Activated CD8-positive, alpha-beta memory T cell treated with anti-CD3 and anti-CD28 coated beads, Interleukin-2, amount 10 ng/mL, durations not matched to agents 7 days and 5 days (primary cell): Measurements from ENCODE around the gene CNFN. TPM values are rescaled to one million over a fixed set of nuclear protein-coding genes. Genes with fewer than 3 reads are reported as not detected.

Experiments
- ATAC-seq: fragments of 150-1000 bp; cut with Tn5 transposase; one replicate; pipeline ENCODE4 v1.10.0; 2021; ENCODE audit warnings: moderate library complexity
- CTCF ChIA-PET: fragments of 350-600 bp; sonication (Branson Sonifier 250); formaldehyde crosslinking; loops from one replicate; lab custom pipeline; 2021; ENCODE audit warnings: antibody characterized with exemption; lab: Charles Lee
- DNase-seq: peaks from one replicate; pipeline ENCODE4 v3.0.0-alpha.2; 2020
- H3K27ac Mint-ChIP-seq: one replicate; pipeline ENCODE4 v1.8.0; 2021; ENCODE audit warnings: mild to moderate bottlenecking, mixed read lengths
- H3K27me3 Mint-ChIP-seq: one replicate; pipeline ENCODE4 v1.8.0; 2021; ENCODE audit warnings: mixed read lengths
- H3K36me3 Mint-ChIP-seq: one replicate; pipeline ENCODE4 v1.8.0; 2021; ENCODE audit warnings: mild to moderate bottlenecking, mixed read lengths
- H3K4me1 Mint-ChIP-seq: one replicate; pipeline ENCODE4 v1.8.0; 2021; ENCODE audit warnings: mixed read lengths
- H3K4me3 Mint-ChIP-seq: one replicate; pipeline ENCODE4 v1.8.0; 2021; ENCODE audit warnings: mild to moderate bottlenecking, moderate library complexity, mixed read lengths
- H3K9me3 Mint-ChIP-seq: one replicate; pipeline ENCODE4 v1.8.0; 2022; ENCODE audit warnings: low read depth, mixed read lengths
- total RNA-seq, 2 experiments: library from RNA; stranded (reverse); gene quantifications; one replicate each; pipeline ENCODE4 v1.2.3, GENCODE V29; 2021

The CNFN gene
- total RNA-seq, 2 experiments from 2014 or later = not detected

- no peak for ATAC-seq
- H3K9me3 Mint-ChIP-seq = no peaks in the 10 kb centered on the region
- CTCF ChIA-PET = interaction anchor here (1.5 to 1.8 kb wide), 2 partner anchors 14 to 18 kb away, joined by 4 to 6 read pairs; no protein-coding TSS in a partner anchor
- H3K36me3 Mint-ChIP-seq = peaks cover 21% of the 10 kb centered on the region
- DNase-seq = no peak
- H3K27me3 Mint-ChIP-seq = no peaks in the 10 kb centered on the region
- no peak overlapping the region for H3K27ac Mint-ChIP-seq
- peaks cover 11% of the 10 kb centered on the region for H3K4me1 Mint-ChIP-seq
- H3K4me3 Mint-ChIP-seq = no peak overlapping the region
Measured at GRCh38 chr19:42406111-42406510, 16.0 kb upstream of the CNFN start.

GRCh38 chr19:42403586-42403985 is 13.5 kb upstream of the CNFN start:
- ATAC-seq (no peak), DNase-seq (no peak)
- Mint-ChIP-seq H3K27ac (no peak overlapping the region), H3K4me1 (peaks cover 18% of the 10 kb centered on the region), H3K36me3 (peaks cover 21% of the 10 kb centered on the region), H3K9me3 (no peaks in the 10 kb centered on the region), H3K4me3 (no peak overlapping the region), H3K27me3 (no peaks in the 10 kb centered on the region)
- CTCF ChIA-PET = interaction anchor here (0.6 to 0.7 kb wide), 2 partner anchors 37 to 101 kb away, joined by 4 read pairs; partner anchors contain the start of gene PAFAH1B3

DNA sequence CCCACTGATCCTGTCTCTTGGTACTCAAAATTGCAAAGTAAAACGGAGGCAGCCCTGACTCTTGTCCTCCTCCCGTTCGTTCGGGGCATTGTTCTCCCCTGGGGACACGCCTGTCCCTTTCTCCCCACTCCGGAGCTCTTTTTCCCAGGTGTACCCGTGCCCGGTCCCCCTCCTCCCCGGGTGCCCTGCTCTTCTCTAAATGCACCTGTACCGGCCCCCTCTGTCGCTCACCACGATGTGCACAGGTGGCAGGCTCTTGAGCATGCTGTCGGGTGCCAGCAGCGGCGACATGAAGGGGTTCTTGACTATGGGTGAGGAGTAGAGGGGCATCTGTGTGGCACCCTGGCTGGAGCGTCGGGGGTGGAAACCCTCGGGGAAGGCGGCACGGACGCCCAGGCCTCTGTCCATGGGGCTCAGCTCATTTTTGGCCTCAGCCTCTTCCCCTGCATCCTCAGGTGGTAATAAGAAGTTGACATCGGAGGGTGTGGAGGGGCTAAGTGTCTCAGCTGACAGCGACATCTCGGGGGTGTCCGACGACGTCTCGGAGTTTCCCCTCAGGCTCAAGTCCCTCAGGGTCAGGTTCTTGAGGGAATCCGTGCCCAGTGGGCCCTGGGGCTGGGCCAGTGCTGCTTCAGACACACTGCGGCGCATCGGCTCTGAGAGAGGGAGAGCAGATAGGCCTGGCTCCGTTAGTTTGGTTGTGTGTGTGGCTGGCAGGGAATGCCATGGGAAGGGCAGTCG is 12.4 kb upstream of the CNFN start:
- peaks cover 19% of the 10 kb centered on the region for H3K36me3 Mint-ChIP-seq
- H3K9me3 Mint-ChIP-seq = no peaks in the 10 kb centered on the region
- no peak for DNase-seq
- H3K27me3 Mint-ChIP-seq = no peaks in the 10 kb centered on the region
- H3K4me1 Mint-ChIP-seq = peaks cover 24% of the 10 kb centered on the region
- no peak for ATAC-seq
- no peak overlapping the region for H3K4me3 Mint-ChIP-seq
- no peak overlapping the region for H3K27ac Mint-ChIP-seq
- CTCF ChIA-PET = interaction anchor here (1.0 to 5.9 kb wide), 6 partner anchors 17 to 294 kb away, joined by 3 to 29 read pairs (median 10); partner anchors contain the start of gene CEACAM1

- Mint-ChIP-seq H3K36me3 (peaks cover 19% of the 10 kb centered on the region), H3K27ac (peak overlapping the region; percentile 42), H3K4me1 (peaks cover 29% of the 10 kb centered on the region), H3K27me3 (no peaks in the 10 kb centered on the region), H3K4me3 (peak overlapping the region; percentile 65), H3K9me3 (no peaks in the 10 kb centered on the region)
- CTCF ChIA-PET = interaction anchor here (0.8 to 5.9 kb wide), 11 partner anchors 9 to 293 kb away, joined by 3 to 29 read pairs (median 6); partner anchors contain the start of gene CEACAM1
- ATAC-seq (peak; percentile 52), DNase-seq (peak; percentile 81)
Measured at GRCh38 chr19:42401365-42402303, 11.5 kb upstream of the CNFN start.

GRCh38 chr19:42400404-42400803 is 10.3 kb upstream of the CNFN start:
- H3K27ac Mint-ChIP-seq = peak overlapping the region; percentile 14

GRCh38 chr19:42397263-42398166 is 7.4 kb upstream of the CNFN start:
- Mint-ChIP-seq H3K4me1 (peaks cover 34% of the 10 kb centered on the region), H3K4me3 (peak overlapping the region; percentile 81), H3K27me3 (peaks cover 3% of the 10 kb centered on the region), H3K9me3 (no peaks in the 10 kb centered on the region), H3K36me3 (peaks cover 2% of the 10 kb centered on the region), H3K27ac (peak overlapping the region; percentile 90)
- DNase-seq (no peak), ATAC-seq (no peak)
- CTCF ChIA-PET = interaction anchor here (0.6 to 5.9 kb wide), 15 partner anchors 11 to 273 kb away, joined by 3 to 29 read pairs (median 4); partner anchors contain the start of gene CEACAM1

More at GRCh38 chr19:42400404-42400803, 10.3 kb upstream of the CNFN start:
- CTCF ChIA-PET = interaction anchor here (0.8 to 5.9 kb wide), 13 partner anchors 8 to 292 kb away, joined by 3 to 29 read pairs (median 5); no protein-coding TSS in a partner anchor
- ATAC-seq (no peak), DNase-seq (no peak)
- peaks cover 36% of the 10 kb centered on the region for H3K4me1 Mint-ChIP-seq
- H3K27me3 Mint-ChIP-seq = no peaks in the 10 kb centered on the region
- H3K9me3 Mint-ChIP-seq = no peaks in the 10 kb centered on the region
- no peak overlapping the region for H3K4me3 Mint-ChIP-seq
- H3K36me3 Mint-ChIP-seq = peaks cover 15% of the 10 kb centered on the region

DNA sequence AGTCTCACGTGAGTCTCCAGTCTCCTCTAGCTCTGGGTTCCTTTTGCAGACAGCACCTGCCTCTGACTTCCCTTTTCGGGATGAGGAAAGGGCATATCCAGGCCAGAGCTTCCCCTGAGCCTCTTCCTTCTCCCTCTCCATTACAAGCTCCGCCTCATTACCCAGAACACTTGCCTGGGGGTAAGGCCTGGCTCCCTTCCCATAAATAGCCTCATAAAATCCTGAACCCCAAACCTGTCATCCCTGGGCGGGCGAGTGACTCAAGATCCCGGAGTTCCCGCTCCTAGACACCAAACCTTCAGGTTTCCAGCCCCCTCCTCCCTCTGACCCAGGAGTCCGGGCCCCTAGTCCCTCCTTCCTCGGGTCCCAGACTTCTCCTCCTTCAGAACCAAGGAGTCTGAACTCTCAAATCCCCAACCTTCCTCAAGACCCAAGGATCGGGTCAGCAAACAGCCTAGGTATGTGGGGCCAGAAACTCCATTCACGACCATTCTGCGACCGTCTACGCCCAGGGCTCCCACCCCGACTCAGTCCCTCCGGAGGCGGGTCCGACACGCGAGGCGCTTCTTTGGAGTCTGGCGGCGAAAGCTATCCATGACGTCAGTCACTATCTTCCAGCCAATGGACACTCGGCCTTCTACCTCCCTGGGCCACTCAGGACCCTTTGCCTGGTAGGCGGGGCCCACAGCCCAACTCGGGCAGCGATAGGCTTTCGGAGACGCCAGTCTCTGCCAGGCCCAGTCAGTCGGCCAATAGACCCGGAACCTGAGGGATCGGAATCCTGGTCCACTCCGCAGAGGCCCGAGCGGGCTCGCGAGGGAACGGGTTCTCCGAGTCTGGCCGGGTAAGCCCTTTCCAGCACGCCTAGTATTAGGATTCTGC is 6.5 kb upstream of the CNFN start:
- CTCF ChIA-PET = interaction anchor here (0.6 to 5.9 kb wide), 16 partner anchors 10 to 272 kb away, joined by 3 to 29 read pairs (median 3); partner anchors contain the start of gene CEACAM1
- peaks cover 2% of the 10 kb centered on the region for H3K36me3 Mint-ChIP-seq
- H3K9me3 Mint-ChIP-seq = no peaks in the 10 kb centered on the region
- DNase-seq (peak; percentile 99), ATAC-seq (peak; percentile 99)
- peak overlapping the region; percentile 90 for H3K27ac Mint-ChIP-seq
- peaks cover 10% of the 10 kb centered on the region for H3K27me3 Mint-ChIP-seq
- peaks cover 29% of the 10 kb centered on the region for H3K4me1 Mint-ChIP-seq
- peak overlapping the region; percentile 81 for H3K4me3 Mint-ChIP-seq

DNA sequence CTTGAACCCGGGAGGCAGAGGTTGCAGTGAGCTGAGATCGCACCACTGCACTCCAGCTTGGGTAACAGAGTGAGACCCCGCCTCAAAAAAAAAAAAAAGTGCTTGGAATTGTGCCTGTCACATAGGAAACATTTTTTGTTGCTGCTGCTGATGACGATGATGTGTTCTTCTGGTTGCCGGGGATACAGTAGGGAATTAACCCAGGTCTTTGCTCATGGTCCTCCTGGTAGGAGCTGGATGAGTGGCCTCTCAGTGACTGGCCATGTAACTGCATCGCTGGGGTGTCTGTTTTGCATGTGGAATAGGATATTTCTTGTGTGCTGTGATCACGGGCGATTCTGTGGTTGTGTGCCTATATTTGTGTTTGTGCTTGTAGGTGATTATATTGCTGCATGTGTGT is 4.7 kb upstream of the CNFN start:
- Mint-ChIP-seq H3K27ac (no peak overlapping the region), H3K4me3 (no peak overlapping the region), H3K4me1 (peaks cover 20% of the 10 kb centered on the region), H3K36me3 (peaks cover 2% of the 10 kb centered on the region), H3K9me3 (no peaks in the 10 kb centered on the region), H3K27me3 (peaks cover 23% of the 10 kb centered on the region)
- no peak for DNase-seq
- CTCF ChIA-PET = interaction anchor here (1.3 kb wide), 1 partner anchor 25 kb away, joined by 3 read pairs; no protein-coding TSS in a partner anchor
- ATAC-seq = no peak

DNA sequence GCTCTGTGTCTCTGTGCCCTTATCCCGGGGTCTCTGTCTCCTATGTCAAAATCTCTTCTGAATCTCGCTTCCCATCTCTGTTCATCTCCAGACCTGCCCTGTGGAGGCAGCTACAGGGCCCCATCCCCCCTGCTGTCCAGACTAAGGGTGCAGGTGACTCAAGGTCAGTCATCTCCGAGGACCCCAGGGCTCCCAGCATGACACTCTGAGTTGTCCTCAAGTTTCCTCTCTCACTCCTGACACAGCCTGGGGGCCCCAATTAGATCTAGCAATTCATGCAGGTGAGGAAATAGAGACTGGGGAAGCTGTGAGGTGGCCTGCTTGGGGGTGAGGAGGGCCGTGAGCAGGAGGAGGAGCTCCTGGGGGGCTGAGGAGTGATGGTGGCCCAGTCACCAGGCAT is 2.1 kb upstream of the CNFN start:
- CTCF ChIA-PET = interaction anchor here (1.2 kb wide), 1 partner anchor 9 kb away, joined by 5 read pairs; no protein-coding TSS in a partner anchor
- DNase-seq = no peak
- peaks cover 31% of the 10 kb centered on the region for H3K27me3 Mint-ChIP-seq
- H3K9me3 Mint-ChIP-seq = no peaks in the 10 kb centered on the region
- H3K36me3 Mint-ChIP-seq = no peaks in the 10 kb centered on the region
- H3K4me1 Mint-ChIP-seq = peaks cover 11% of the 10 kb centered on the region
- no peak overlapping the region for H3K4me3 Mint-ChIP-seq
- no peak overlapping the region for H3K27ac Mint-ChIP-seq
- ATAC-seq = no peak

GRCh38 chr19:42388851-42389489 is 1.1 kb downstream of the CNFN start:
- no peaks in the 10 kb centered on the region for H3K9me3 Mint-ChIP-seq
- no peaks in the 10 kb centered on the region for H3K36me3 Mint-ChIP-seq
- CTCF ChIA-PET = interaction anchor here (0.6 to 1.7 kb wide), 5 partner anchors 10 to 635 kb away, joined by 3 to 6 read pairs (median 3); no protein-coding TSS in a partner anchor
- ATAC-seq (no peak), DNase-seq (no peak)
- H3K4me3 Mint-ChIP-seq = no peak overlapping the region
- no peak overlapping the region for H3K27ac Mint-ChIP-seq
- H3K27me3 Mint-ChIP-seq = peaks cover 42% of the 10 kb centered on the region
- peaks cover 5% of the 10 kb centered on the region for H3K4me1 Mint-ChIP-seq
